Stimulated activated CD4-positive, alpha-beta T cell treated with anti-CD3 and anti-CD28 coated beads, Interleukin-4, amount 100 ng/mL, for 48 hours (primary cell): ENCODE measurements around the gene HDAC11.
"Not testable (repeated sequence)": the region's sequence is repeated elsewhere in the genome, so short reads cannot be mapped to it uniquely, and the experiment has no call there.

Experiments used
- DNase-seq, 2 donors: peaks; one replicate each; pipeline ENCODE4 v3.0.0-alpha.2; 2020; ENCODE audit warnings: low read depth in 2 of 2

Gene HDAC11

GRCh38 chr3:13506680-13507079 lies 26.6 kb downstream of the HDAC11 start:
- no peak for DNase-seq

GRCh38 chr3:13507247-13507569 lies 27.1 kb downstream of the HDAC11 start:
- DNase-seq = no peak

GRCh38 chr3:13507570-13508339 lies 27.6 kb downstream of the HDAC11 start:
- no peak for DNase-seq

DNA sequence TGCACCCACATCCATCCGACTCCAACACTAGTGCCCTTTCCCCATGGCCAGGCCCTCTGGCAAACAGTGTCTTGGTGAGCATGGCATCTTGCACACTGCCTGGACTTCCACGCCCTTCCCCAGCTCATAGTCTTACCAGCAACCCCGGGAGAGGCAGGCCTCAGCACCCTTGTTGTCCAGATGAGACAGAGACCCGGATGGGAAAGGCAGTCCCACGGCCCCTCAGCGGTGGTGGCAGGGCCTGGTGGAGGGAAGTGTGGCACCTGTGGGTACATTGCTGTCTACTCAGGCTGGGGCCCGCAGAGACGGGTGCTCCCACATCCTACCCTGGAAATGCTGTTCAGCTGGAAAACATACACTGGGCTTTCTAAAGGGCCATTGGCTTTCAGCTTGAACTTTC lies 28.4 kb downstream of the HDAC11 start:
- DNase-seq = no peak

DNA sequence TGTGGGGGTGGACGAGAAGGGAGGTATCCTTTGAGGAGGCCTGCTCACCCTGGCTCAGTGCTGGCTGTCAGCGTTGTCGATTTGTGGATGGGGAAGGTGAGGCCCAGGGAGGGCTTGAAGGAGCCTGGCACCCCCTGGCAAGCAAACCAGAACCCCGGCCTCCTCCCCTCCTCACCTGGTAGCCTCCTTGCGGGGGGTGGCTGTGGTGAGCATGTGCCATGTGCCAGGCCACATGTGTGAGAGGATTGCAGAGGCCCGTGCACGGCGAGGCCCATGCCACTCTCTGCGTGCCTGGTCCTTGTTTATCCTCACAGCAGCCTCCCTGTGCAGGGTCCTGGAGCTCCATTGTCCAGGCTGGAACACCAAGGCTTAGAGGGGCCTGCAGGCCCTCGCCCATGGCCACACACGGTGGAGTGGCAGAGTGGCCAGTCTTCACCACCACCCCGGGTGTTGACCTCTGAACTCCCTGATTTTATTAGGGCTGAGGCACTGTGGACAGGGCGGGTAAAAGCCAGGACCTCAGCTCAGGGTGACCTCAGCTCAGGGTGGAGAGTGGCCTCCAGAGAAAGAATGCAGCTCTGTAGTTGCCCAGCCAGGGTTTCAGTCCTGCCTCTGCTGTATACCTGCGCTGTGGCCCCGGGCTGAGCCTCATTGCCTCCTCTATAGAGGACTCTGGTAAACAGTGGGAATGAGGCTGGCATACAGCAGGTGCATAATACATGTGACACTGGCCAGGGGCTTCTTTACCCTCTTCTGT lies 29.1 kb downstream of the HDAC11 start:
- DNase-seq = no peak

- no peak for DNase-seq
Measured at GRCh38 chr3:13509816-13510192, 29.7 kb downstream of the HDAC11 start.

DNA sequence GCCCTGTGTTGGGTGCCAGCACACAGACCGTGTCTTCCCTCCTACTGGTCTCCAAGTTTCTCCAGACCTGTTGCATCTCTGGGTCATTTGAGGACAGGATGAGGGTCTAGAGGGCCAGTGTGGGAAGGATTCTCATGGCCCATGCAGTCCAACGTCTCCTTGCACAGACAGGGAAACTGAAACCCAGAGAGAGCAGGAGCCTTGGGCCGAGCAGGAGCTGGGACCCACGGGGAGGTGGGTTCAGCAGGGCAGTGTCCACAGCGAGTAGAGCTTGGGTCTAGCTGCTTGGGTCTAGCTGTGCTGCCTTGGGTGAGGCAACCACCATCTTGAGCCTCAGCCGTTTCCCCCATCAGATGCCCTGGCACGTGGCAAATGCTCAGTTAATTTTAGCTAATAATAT lies 32.3 kb downstream of the HDAC11 start:
- DNase-seq = no peak

- DNase-seq = no peak
Measured at GRCh38 chr3:13513051-13513912, 33.2 kb downstream of the HDAC11 start.

DNA sequence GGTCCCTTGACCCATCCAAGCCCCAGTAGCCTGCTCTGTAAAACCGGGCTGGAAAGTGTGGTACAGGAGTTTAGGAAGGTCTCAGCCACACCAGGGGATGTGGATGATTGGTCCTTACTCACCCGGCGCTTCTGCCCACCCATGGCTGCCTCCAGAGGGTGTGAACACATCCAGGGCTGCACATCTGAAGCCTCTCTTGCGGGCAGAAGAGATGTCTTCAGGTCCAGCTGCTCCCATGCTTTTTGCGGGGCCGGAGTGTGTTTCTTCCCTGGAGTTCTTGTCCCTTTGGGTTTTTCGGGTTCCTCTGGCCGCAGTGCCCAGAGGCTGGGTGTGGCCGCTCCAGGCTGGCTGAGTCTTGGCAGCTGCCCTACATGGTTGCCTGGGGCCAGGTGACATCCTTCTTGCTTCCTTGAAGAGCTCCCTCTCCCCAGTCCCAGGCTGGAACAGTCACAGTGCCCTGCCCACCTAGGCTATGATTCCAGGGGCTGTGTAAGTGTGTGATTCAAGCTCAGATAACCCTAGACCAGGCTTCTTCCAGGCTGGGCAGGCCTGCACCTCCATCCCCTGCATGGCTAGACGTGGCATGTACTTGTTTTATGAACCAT lies 33.9 kb downstream of the HDAC11 start:
- DNase-seq = no peak

- no peak for DNase-seq
Measured at GRCh38 chr3:13514639-13515435, 34.7 kb downstream of the HDAC11 start.

- no peak for DNase-seq
Measured at GRCh38 chr3:13515786-13516759, 36.0 kb downstream of the HDAC11 start.

- DNase-seq = no peak
Measured at GRCh38 chr3:13516760-13517135, 36.6 kb downstream of the HDAC11 start.

GRCh38 chr3:13517253-13517977 lies 37.3 kb downstream of the HDAC11 start:
- DNase-seq = no peak

DNA sequence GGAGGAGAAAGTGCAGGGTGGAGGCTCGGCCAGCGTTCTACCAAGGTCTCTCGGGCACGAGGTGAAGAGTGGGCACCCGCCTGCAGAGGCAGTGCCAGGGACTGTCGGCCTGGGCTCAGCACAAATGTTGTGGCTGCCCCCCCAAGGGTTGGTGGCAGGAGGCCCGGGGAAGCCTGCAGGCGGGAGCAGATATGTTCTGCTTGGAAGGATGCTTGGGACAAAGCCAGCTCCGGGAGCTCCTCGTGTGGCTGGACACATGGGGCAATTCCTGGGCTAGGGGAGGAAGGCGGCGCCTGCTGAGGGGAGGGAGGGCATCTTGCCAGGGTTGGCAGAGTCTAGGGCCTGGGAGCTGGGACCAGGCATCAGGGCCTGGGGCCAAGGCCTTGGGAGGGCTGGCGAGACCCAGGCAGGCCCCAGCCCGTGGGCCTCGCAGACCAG lies 38.4 kb downstream of the HDAC11 start:
- no peak for DNase-seq

- DNase-seq = no peak
Measured at GRCh38 chr3:13519006-13519791, 39.1 kb downstream of the HDAC11 start.

DNA sequence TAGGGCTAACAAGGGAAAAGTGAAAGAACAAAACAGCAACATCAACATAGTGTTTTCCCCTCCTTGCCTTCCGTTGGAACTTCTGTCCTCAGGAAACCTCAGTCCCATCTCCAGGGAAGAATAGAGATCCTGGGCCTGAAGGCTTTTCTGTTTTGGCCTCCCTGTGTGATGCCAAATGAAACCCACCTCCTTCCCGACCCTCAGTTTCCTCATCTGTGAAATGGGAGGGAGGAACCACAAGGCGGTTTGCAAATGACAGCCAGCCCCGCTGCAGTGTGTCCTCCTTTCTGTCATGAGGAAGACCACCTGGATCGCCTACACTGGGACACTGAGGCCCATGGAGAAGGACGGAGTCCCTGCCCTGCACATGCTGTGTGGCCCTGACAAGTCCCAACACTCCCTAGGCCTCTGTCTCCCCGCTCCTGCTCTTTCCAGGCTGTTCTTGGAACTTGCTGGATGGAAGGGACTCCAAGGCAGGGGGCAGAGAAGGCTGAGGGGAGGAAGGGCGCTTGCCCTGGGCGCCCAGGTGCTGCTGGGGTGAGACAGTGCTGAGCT lies 40.3 kb downstream of the HDAC11 start:
- no peak for DNase-seq

- DNase-seq = no peak
Measured at GRCh38 chr3:13521309-13521708, 41.2 kb downstream of the HDAC11 start.

- DNase-seq = not testable (repeated sequence)
Measured at GRCh38 chr3:13521749-13522148, 41.6 kb downstream of the HDAC11 start.
